Measurements from ENCODE around the gene RNASE11. TPM values are rescaled to one million over a fixed set of nuclear protein-coding genes. Genes with fewer than 3 reads are reported as not detected.

The RNASE11 gene
- total RNA-seq, 1 experiment from 2014 or later: not detected

DNA sequence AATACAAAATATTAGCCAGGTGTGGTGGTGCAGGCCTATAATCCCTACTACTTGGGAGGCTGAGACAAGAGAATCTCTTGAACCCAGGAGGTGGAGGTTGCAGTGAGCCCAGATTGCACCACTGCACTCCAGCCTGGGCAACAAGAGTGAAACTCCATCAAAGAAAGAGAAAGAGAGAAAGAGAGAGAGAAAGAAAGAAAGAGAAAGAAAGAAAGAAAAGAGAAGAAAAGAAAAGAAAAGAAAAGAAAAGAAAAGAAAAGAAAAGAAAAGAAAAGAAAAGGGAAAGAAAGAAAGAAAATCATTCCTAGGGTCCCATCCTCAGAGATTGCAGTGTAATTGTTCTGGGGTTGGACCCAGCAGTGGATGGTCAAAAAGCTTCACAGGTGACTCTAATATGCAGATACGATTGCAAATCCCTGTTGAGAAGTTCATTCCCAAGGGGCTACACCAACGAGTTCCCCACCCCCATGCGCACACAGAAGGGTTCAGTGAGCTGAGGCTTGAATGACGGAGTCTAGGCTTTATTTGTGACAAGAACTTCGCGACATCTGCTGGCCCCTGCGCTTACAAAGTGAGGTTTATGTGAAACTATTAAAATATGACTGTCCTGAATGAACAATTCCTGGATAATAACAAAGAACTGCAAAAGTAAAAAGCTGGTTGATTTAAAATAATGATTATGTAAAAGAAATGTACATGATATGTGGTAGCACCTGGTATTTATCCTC, 20.7 kb upstream of the RNASE11 start:
- intact Hi-C loops (cut with micrococcal nuclease): loop anchor here (1.0 kb wide), 4 partner anchors 83 to 281 kb away; partner anchors contain the start of gene APEX1
- peaks cover 9% of the 10 kb centered on the region for H3K4me1 Mint-ChIP-seq (ENCODE audit: insufficient read depth, unreplicated experiment)
- TF ChIP-seq, protein P1, sequence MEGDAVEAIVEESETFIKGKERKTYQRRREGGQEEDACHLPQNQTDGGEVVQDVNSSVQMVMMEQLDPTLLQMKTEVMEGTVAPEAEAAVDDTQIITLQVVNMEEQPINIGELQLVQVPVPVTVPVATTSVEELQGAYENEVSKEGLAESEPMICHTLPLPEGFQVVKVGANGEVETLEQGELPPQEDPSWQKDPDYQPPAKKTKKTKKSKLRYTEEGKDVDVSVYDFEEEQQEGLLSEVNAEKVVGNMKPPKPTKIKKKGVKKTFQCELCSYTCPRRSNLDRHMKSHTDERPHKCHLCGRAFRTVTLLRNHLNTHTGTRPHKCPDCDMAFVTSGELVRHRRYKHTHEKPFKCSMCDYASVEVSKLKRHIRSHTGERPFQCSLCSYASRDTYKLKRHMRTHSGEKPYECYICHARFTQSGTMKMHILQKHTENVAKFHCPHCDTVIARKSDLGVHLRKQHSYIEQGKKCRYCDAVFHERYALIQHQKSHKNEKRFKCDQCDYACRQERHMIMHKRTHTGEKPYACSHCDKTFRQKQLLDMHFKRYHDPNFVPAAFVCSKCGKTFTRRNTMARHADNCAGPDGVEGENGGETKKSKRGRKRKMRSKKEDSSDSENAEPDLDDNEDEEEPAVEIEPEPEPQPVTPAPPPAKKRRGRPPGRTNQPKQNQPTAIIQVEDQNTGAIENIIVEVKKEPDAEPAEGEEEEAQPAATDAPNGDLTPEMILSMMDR (IDR thresholded peaks at IDR 0.05; ENCODE audit: unreplicated experiment): no peak
- no peaks in the 10 kb centered on the region for H3K36me3 Mint-ChIP-seq (ENCODE audit: insufficient read depth, unreplicated experiment)
- BruUV-seq (replicated peaks): no TSS peak
- H3K27me3 Mint-ChIP-seq (ENCODE audit: insufficient read depth, unreplicated experiment): no peaks in the 10 kb centered on the region
- ChIA-PET POLR2A (interaction anchor here (0.6 to 9.0 kb wide), 9 partner anchors 16 to 281 kb away, joined by 3 to 182 read pairs (median 12); partner anchors contain the start of genes APEX1, OSGEP, PARP2 and PIP4P1), CTCF (interaction anchor here (0.6 to 8.9 kb wide), 32 partner anchors 8 to 300 kb away, joined by 3 to 152 read pairs (median 4); partner anchors contain the start of genes ANG, CCNB1IP1, PIP4P1 and RNASE4)
- H3K27ac Mint-ChIP-seq (ENCODE audit: low read depth, unreplicated experiment): no peak overlapping the region
- no peak overlapping the region for H3K4me3 Mint-ChIP-seq (ENCODE audit: unreplicated experiment)
- H3K9me3 Mint-ChIP-seq (ENCODE audit: unreplicated experiment): no peaks in the 10 kb centered on the region
- no peak for DNase-seq (ENCODE audit: unreplicated experiment)

DNA sequence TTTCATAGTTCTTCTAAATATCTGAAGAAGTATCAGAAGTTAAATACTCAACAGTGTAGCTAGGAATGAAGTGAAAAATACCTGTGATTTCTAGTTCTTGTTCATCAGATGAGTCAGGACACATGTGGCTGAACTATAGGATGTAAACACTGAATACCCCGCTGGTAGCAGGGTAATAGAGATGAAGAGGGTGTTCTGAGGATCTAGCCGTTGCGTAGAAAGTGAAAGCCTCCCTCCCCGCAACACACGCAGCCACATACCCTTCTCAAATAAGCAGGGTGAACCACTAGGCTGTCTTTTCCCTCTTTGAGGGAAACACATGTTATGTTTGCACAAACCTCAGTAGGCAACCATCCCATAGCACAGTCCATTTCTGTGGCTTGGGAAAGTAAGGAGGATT, 19.8 kb upstream of the RNASE11 start:
- Mint-ChIP-seq H3K9me3 (ENCODE audit: unreplicated experiment) (no peaks in the 10 kb centered on the region), H3K27ac (ENCODE audit: low read depth, unreplicated experiment) (no peak overlapping the region), H3K36me3 (ENCODE audit: insufficient read depth, unreplicated experiment) (no peaks in the 10 kb centered on the region), H3K4me3 (ENCODE audit: unreplicated experiment) (no peak overlapping the region), H3K4me1 (ENCODE audit: insufficient read depth, unreplicated experiment) (peaks cover 9% of the 10 kb centered on the region), H3K27me3 (ENCODE audit: insufficient read depth, unreplicated experiment) (no peaks in the 10 kb centered on the region)
- ChIA-PET CTCF (interaction anchor here (0.6 to 8.9 kb wide), 24 partner anchors 10 to 480 kb away, joined by 3 to 152 read pairs (median 6); partner anchors contain the start of genes ANG, CCNB1IP1, RNASE4 and TEP1), POLR2A (interaction anchor here (0.6 to 3.8 kb wide), 4 partner anchors 15 to 280 kb away, joined by 3 to 26 read pairs (median 4); partner anchors contain the start of genes APEX1, OSGEP and TEP1)
- intact Hi-C loops (cut with micrococcal nuclease): no loop called here
- TF ChIP-seq, protein P1 (IDR thresholded peaks at IDR 0.05; ENCODE audit: unreplicated experiment): no peak
- BruUV-seq (replicated peaks): no TSS peak
- DNase-seq (ENCODE audit: unreplicated experiment): no peak

DNA sequence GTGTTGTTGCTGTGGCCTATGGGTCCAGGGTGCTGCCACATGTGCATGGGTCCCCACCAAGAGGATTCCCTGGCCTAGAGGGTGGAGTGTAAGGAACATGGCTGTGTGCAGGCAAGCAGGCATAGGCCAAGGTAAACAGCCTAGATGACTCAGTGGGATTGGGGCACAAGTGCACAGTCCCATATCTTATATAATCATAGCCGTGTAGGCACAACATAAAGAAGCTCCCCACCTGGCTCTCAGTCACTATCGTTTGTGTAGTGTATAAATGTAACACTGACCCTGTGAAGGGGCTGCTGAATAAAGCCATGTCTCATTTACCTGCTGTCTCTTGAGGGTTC, 19.1 kb upstream of the RNASE11 start:
- CTCF ChIA-PET: interaction anchor here (0.5 to 8.9 kb wide), 22 partner anchors 10 to 781 kb away, joined by 3 to 152 read pairs (median 4); partner anchors contain the start of genes ANG, CCNB1IP1, RNASE12 and RNASE4
- Mint-ChIP-seq H3K4me1 (ENCODE audit: insufficient read depth, unreplicated experiment) (peaks cover 9% of the 10 kb centered on the region), H3K4me3 (ENCODE audit: unreplicated experiment) (no peak overlapping the region), H3K27ac (ENCODE audit: low read depth, unreplicated experiment) (no peak overlapping the region), H3K9me3 (ENCODE audit: unreplicated experiment) (no peaks in the 10 kb centered on the region), H3K27me3 (ENCODE audit: insufficient read depth, unreplicated experiment) (no peaks in the 10 kb centered on the region), H3K36me3 (ENCODE audit: insufficient read depth, unreplicated experiment) (no peaks in the 10 kb centered on the region)
- TF ChIP-seq, protein P1 (IDR thresholded peaks at IDR 0.05; ENCODE audit: unreplicated experiment): no peak
- DNase-seq (ENCODE audit: unreplicated experiment): no peak
- intact Hi-C loops (cut with micrococcal nuclease): loop anchor here (1.0 kb wide), 3 partner anchors 76 to 153 kb away; partner anchors contain the start of gene OSGEP
- POLR2A ChIA-PET: interaction anchor here (1.1 to 1.6 kb wide), 2 partner anchors 193 to 279 kb away, joined by 3 read pairs; partner anchors contain the start of gene TEP1
- BruUV-seq (replicated peaks): no TSS peak

Measured in MCF 10A (cell line).